Adrenal gland (tissue), 12 donors: ENCODE results near the gene HHIPL1. TPM values are rescaled to one million over a fixed set of nuclear protein-coding genes. Genes with fewer than 3 reads are reported as not detected.

Source experiments
- DNase-seq, 7 donors: peaks; one replicate each; pipeline ENCODE4 v3.0.0-alpha.2; 2019 to 2020
- H3K27ac ChIP-seq, 5 donors: fragments of 200-600 bp; sonication (generic) in 4 of 5; 1 replicate in 3 of 5; 2 replicates in 2 of 5; pipeline versions ENCODE4 v1.5.1 to v1.8.0; 2016 to 2020; ENCODE audit warnings: mild to moderate bottlenecking in 1 of 5
- H3K27me3 ChIP-seq: fragments of 200-600 bp; 2 replicates; pipeline ENCODE4 v1.8.0; 2021
- H3K36me3 ChIP-seq, 2 donors: fragments of 200-600 bp; replicated peaks in 1 of 2; 1 replicate in 1 of 2; 2 replicates in 1 of 2; pipeline versions ENCODE4 v1.5.1 to v1.8.0; 2018 to 2022
- H3K4me1 ChIP-seq, 2 donors: fragments of 200-600 bp; replicated peaks in 1 of 2; 1 replicate in 1 of 2; 2 replicates in 1 of 2; pipeline versions ENCODE4 v1.5.1 to v1.8.0; 2018 to 2021
- H3K4me3 ChIP-seq, 4 donors: fragments of 200-600 bp; sonication (generic) in 3 of 4; one replicate each; pipeline ENCODE4 v1.5.1; 2016 to 2018
- H3K9me3 ChIP-seq, 3 donors: fragments of 200-600 bp; sonication (generic) in 1 of 3; replicated peaks in 1 of 3; 1 replicate in 2 of 3; 2 replicates in 1 of 3; pipeline versions ENCODE4 v1.5.1 to v1.8.0; 2016 to 2021
- CTCF ChIP-seq, 6 experiments: fragments of 450-650 bp in 4 of 6; fragments of 200-600 bp in 2 of 6; sonication (generic) in 1 of 6; IDR thresholded peaks; 1 replicate in 5 of 6; 2 replicates in 1 of 6; pipeline versions ENCODE4 v1.5.1 to v1.8.0; 2016 to 2021; ENCODE audit warnings: antibody characterized with exemption in 6 of 6, mild to moderate bottlenecking in 2 of 6, moderate library complexity in 1 of 6
- POLR2A ChIP-seq, 2 donors: fragments of 450-650 bp; IDR thresholded peaks; one replicate each; pipeline ENCODE4 v1.6.1; 2017; ENCODE audit warnings: antibody characterized with exemption in 2 of 2, mild to moderate bottlenecking in 2 of 2, moderate library complexity in 1 of 2
- WGBS, 4 donors: extraction: QIAGEN DNeasy Blood & Tissue Kit in 2 of 4; methylation state at CpG; one replicate each; pipeline versions ENCODE4 v1.1.5 to v1.1.7; 2013 to 2017; 5-methylcytosine and 5-hydroxymethylcytosine counted together
- intact Hi-C, 2 donors: fragments of 100-400 bp; cut with DNase I; formaldehyde crosslinking; loops; one replicate each; pipeline versions ENCODE4 v1.14.1 to v1.15.0; 2022 to 2023
- polyA plus RNA-seq, 3 donors: library from polyadenylated mRNA; stranded (reverse); fragments of 200-250 nt in 2 of 3; fragments of 350-450 nt in 1 of 3; fragmentation: Illumina TruSeq in 1 of 3; extraction: RNeasy Lipid Tissue Mini Kit (QIAGEN cat#74804) in 1 of 3; gene quantifications; one replicate each; pipeline ENCODE4 v1.2.3, GENCODE V29; 2013 to 2014
- total RNA-seq, 9 donors: library from RNA; depleted of rRNA in 4 of 9; stranded (reverse); fragments of >200 nt in 4 of 9; fragments of 120-200 nt in 1 of 9; fragmentation: NEBNext Ultra II Directional in 1 of 9; extraction: Animal tissue kit (Norgen Biotek cat#: 25700) in 1 of 9; gene quantifications; one replicate each; pipeline versions ENCODE4 v1.1.0 to v1.2.4, GENCODE V29; 2013 to 2023
- donor health status: healthy with polysubstance abuse.
- donor health status: Bipolar disorder and iron deficiency.
- donor health status: DM: yes; HTN: yes; CAD: no.
- donor health status: DM: no; HTN: no; CAD: no.
- donor health status: DM: no; HTN: no; CAD: no.
- donor health status: DM: yes; HTN: yes; CAD: no.

The HHIPL1 gene
- total and polyA plus RNA-seq, 12 donors = 0.20 to 2.9 (median 1.3) TPM

- intact Hi-C loops = no loop called here
Observed at GRCh38 chr14:99657645-99658155, 12.8 kb downstream of the HHIPL1 start.

GRCh38 chr14:99658218-99658845 is 13.4 kb downstream of the HHIPL1 start:
- Histone ChIP-seq H3K4me3 (no peak overlapping the region), H3K9me3 (no peaks in the 10 kb centered on the region), H3K27me3 (peaks cover 20% of the 10 kb centered on the region), H3K36me3 (no peaks in the 10 kb centered on the region), H3K27ac (no peak overlapping the region), H3K4me1 (peaks cover 0 to 5% of the 10 kb centered on the region in 2 donors)
- TF ChIP-seq CTCF (IDR thresholded peaks at IDR 0.05) = no peak
- no peak for TF ChIP-seq POLR2A (IDR thresholded peaks at IDR 0.05)
- 61 to 71% (median 67%) methylated on average over 15 of the region's 15 CpGs for WGBS, 4 donors
- no peak for DNase-seq
- intact Hi-C loops = no loop called here

More at GRCh38 chr14:99657645-99658155, 12.8 kb downstream of the HHIPL1 start:
- DNase-seq = no peak
- H3K4me1 ChIP-seq = peaks cover 0 to 5% of the 10 kb centered on the region in 2 donors
- H3K27ac ChIP-seq = no peak overlapping the region
- H3K4me3 ChIP-seq = no peak overlapping the region
- H3K9me3 ChIP-seq = no peaks in the 10 kb centered on the region
- TF ChIP-seq POLR2A (IDR thresholded peaks at IDR 0.05) (no peak), CTCF (IDR thresholded peaks at IDR 0.05) (no peak)
- H3K36me3 ChIP-seq = no peaks in the 10 kb centered on the region
- WGBS, 4 donors = 50 to 63% (median 55%) methylated on average over 1 of the region's 1 CpG
- H3K27me3 ChIP-seq = peaks cover 20% of the 10 kb centered on the region

GRCh38 chr14:99659333-99659741 is 14.4 kb downstream of the HHIPL1 start:
- 22 to 23% methylated on average over 49 to 58 of the region's 58 CpGs; no CpG with 5 or more reads in 2 of the 4 donors for WGBS, 4 donors
- H3K27me3 ChIP-seq = peaks cover 20% of the 10 kb centered on the region
- H3K4me1 ChIP-seq = peaks cover 0 to 2% of the 10 kb centered on the region in 2 donors
- no peaks in the 10 kb centered on the region for H3K36me3 ChIP-seq
- no peak overlapping the region for H3K27ac ChIP-seq
- H3K4me3 ChIP-seq = no peak overlapping the region
- intact Hi-C loops = no loop called here
- DNase-seq = no peak
- H3K9me3 ChIP-seq = no peaks in the 10 kb centered on the region
- no peak for TF ChIP-seq POLR2A (IDR thresholded peaks at IDR 0.05)

- Histone ChIP-seq H3K9me3 (no peaks in the 10 kb centered on the region), H3K27me3 (peaks cover 20% of the 10 kb centered on the region), H3K4me1 (no peaks in the 10 kb centered on the region), H3K27ac (no peak overlapping the region), H3K4me3 (no peak overlapping the region), H3K36me3 (no peaks in the 10 kb centered on the region)
- no peak for DNase-seq
- WGBS, 4 donors = 24 to 70% (median 45%) methylated on average over 17 to 37 of the region's 37 CpGs
- no peak for TF ChIP-seq POLR2A (IDR thresholded peaks at IDR 0.05)
- no peak for TF ChIP-seq CTCF (IDR thresholded peaks at IDR 0.05)
- intact Hi-C loops = no loop called here
Observed at GRCh38 chr14:99660006-99660566, 15.2 kb downstream of the HHIPL1 start.
